OCI-LY3 (cell line): ENCODE results near the gene RAB4B.

ENCODE experiments used
- H2AFZ ChIP-seq: fragments of 200-600, 300-600 bp; shearing (Covaris generic); 2 replicates; pipeline ENCODE4 v1.6.0; 2014; ENCODE audit warnings: antibody characterized with exemption, low read depth, low read length
- H3K27ac ChIP-seq: fragments of 200-600, 300-600 bp; sonication (generic); 2 replicates; pipeline ENCODE4 v1.5.1; 2014; ENCODE audit warnings: mild to moderate bottlenecking, low read length, moderate library complexity, mixed read lengths
- H3K27me3 ChIP-seq: fragments of 200-600, 300-600 bp; sonication (generic); 2 replicates; pipeline ENCODE4 v1.6.1; 2014; ENCODE audit warnings: low read depth, low read length, mixed read lengths
- H3K36me3 ChIP-seq: fragments of 200-600, 300-600 bp; sonication (generic); replicated peaks from 2 replicates; pipeline ENCODE3; 2014; ENCODE audit warnings: low read depth, low read length, mixed read lengths
- H3K4me1 ChIP-seq: fragments of 300-600, 200-600 bp; sonication (generic); 2 replicates; pipeline ENCODE4 v1.6.1; 2014; ENCODE audit warnings: low read length, mixed read lengths
- H3K4me2 ChIP-seq: fragments of 200-600, 300-600 bp; sonication (generic); 2 replicates; pipeline ENCODE4 v1.6.1; 2014; ENCODE audit warnings: low read length, mixed read lengths
- H3K4me3 ChIP-seq: fragments of 300-600, 200-600 bp; sonication (generic); 2 replicates; pipeline ENCODE4 v1.5.1; 2014; ENCODE audit warnings: antibody characterized with exemption, mild to moderate bottlenecking, low read length, moderate library complexity
- H3K79me2 ChIP-seq: fragments of 300-600, 200-600 bp; shearing (Covaris generic); 2 replicates; pipeline ENCODE4 v1.6.1; 2014; ENCODE audit warnings: mild to moderate bottlenecking, low read length, mixed read lengths
- H3K9ac ChIP-seq: fragments of 300-600, 200-600 bp; shearing (Covaris generic); 2 replicates; pipeline ENCODE4 v1.6.0; 2014; ENCODE audit warnings: mild to moderate bottlenecking, low read length, moderate library complexity
- H3K9me3 ChIP-seq: fragments of 200-600, 300-600 bp; shearing (Covaris generic); 2 replicates; pipeline ENCODE4 v1.6.1; 2014; ENCODE audit warnings: low read length, mixed read lengths; ENCODE audit not compliant: insufficient read depth
- H4K20me1 ChIP-seq: fragments of 200-600, 300-600 bp; sonication (generic); 2 replicates; pipeline ENCODE4 v1.6.1; 2016; ENCODE audit warnings: low read length, mixed read lengths; ENCODE audit not compliant: insufficient read depth
- CTCF ChIP-seq: fragments of 200-600, 300-600 bp; sonication (generic); IDR thresholded peaks from 2 replicates; pipeline ENCODE4 v1.5.1; 2014; ENCODE audit warnings: antibody characterized with exemption, low read length, low read depth
- EZH2phosphoT487 ChIP-seq: fragments of 200-600 bp; shearing (Covaris generic); IDR thresholded peaks from 2 replicates; pipeline ENCODE4 v1.6.1; 2018; ENCODE audit warnings: antibody characterized with exemption, mixed run types, low read depth

Gene RAB4B

GRCh38 chr19:40736661-40737060, 41.4 kb upstream of the RAB4B start:
- no peak for TF ChIP-seq CTCF
- Histone ChIP-seq H3K9me3 (no peaks in the 10 kb centered on the region), H4K20me1 (no peaks in the 10 kb centered on the region), H3K4me2 (no peak overlapping the region), H3K9ac (no peak overlapping the region), H3K4me1 (no peaks in the 10 kb centered on the region), H3K27me3 (no peaks in the 10 kb centered on the region), H2AFZ (no peak overlapping the region), H3K4me3 (no peak overlapping the region), H3K79me2 (no peaks in the 10 kb centered on the region), H3K36me3 (peaks cover 40% of the 10 kb centered on the region), H3K27ac (no peak overlapping the region)

- no peak overlapping the region for H3K4me2 ChIP-seq
- H3K9me3 ChIP-seq = no peaks in the 10 kb centered on the region
- H3K4me3 ChIP-seq = no peak overlapping the region
- H3K9ac ChIP-seq = no peak overlapping the region
- H3K36me3 ChIP-seq = peaks cover 43% of the 10 kb centered on the region
- no peaks in the 10 kb centered on the region for H3K27me3 ChIP-seq
- no peak overlapping the region for H3K27ac ChIP-seq
- no peaks in the 10 kb centered on the region for H3K79me2 ChIP-seq
- no peaks in the 10 kb centered on the region for H4K20me1 ChIP-seq
- H2AFZ ChIP-seq = no peak overlapping the region
- no peak for TF ChIP-seq CTCF
- no peak for TF ChIP-seq EZH2phosphoT487
- no peaks in the 10 kb centered on the region for H3K4me1 ChIP-seq
Observed at GRCh38 chr19:40737102-40737644, 40.9 kb upstream of the RAB4B start.

GRCh38 chr19:40739030-40739839, 38.8 kb upstream of the RAB4B start:
- no peak for TF ChIP-seq EZH2phosphoT487
- no peak for TF ChIP-seq CTCF
- Histone ChIP-seq H4K20me1 (no peaks in the 10 kb centered on the region), H3K36me3 (peaks cover 33% of the 10 kb centered on the region), H3K9me3 (no peaks in the 10 kb centered on the region), H3K9ac (no peak overlapping the region), H2AFZ (no peak overlapping the region), H3K27ac (no peak overlapping the region), H3K4me2 (no peak overlapping the region), H3K79me2 (no peaks in the 10 kb centered on the region), H3K4me3 (no peak overlapping the region), H3K27me3 (no peaks in the 10 kb centered on the region), H3K4me1 (no peaks in the 10 kb centered on the region)

- TF ChIP-seq CTCF (no peak), EZH2phosphoT487 (no peak)
- Histone ChIP-seq H3K36me3 (peaks cover 30% of the 10 kb centered on the region), H3K27me3 (no peaks in the 10 kb centered on the region), H3K9me3 (no peaks in the 10 kb centered on the region), H2AFZ (no peak overlapping the region), H3K4me1 (no peaks in the 10 kb centered on the region), H3K27ac (no peak overlapping the region), H3K4me3 (no peak overlapping the region), H3K9ac (no peak overlapping the region), H4K20me1 (no peaks in the 10 kb centered on the region), H3K4me2 (no peak overlapping the region), H3K79me2 (no peaks in the 10 kb centered on the region)
Observed at GRCh38 chr19:40739871-40740703, 38.0 kb upstream of the RAB4B start.
